ENCODE results near the gene ERCC3.
"Not testable (repeated sequence)": the region's sequence is repeated elsewhere in the genome, so short reads cannot be mapped to it uniquely, and the experiment has no call there.

The ERCC3 gene

GRCh38 chr2:127226520-127227263 lies 67.3 kb downstream of the ERCC3 start:
- DNase-seq (ENCODE audit: low read depth, low spot score) = peak; percentile 32

- no peak for DNase-seq (ENCODE audit: low read depth, low spot score)
Observed at GRCh38 chr2:127226132-127226519, 67.8 kb downstream of the ERCC3 start.

DNA sequence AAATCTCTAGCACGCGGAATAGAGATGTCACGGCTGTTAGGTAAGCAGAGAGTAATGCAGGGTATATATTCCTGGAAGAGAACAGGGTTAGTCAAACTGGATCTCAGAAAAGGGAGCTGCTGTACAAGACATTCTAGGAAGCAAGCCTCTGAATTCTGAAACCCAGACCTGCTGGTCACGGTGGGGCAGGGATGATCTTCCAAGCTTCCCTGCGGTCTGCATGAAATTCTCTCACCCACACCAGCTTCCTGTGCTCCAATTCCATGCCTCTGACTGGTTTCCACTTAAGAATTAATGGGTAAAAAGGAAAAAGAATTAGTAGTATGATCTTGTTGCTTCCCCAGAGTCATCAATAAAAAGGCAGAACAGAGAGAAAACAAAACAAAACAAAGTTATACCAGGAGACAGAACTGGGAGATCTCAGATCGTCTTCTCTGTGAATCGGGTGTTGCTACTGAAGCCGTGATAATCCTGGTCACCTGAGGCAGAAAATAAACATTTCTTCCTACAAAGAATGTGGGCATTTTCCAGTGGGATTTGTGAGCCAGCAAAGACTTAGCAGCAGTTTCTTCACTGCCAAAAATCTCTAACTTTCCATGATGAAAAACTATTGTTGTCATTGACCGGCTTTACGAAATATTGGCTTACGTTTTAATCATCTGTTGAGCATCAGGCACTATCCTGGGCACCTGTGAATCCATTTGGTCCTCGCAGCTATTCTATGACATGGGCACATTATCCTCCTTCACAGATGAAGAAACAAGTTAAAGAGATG lies 68.6 kb downstream of the ERCC3 start:
- no peak for DNase-seq (ENCODE audit: low read depth, low spot score)

- DNase-seq (ENCODE audit: low read depth, low spot score) = not testable (repeated sequence)
Observed at GRCh38 chr2:127224135-127224534, 69.8 kb downstream of the ERCC3 start.

- no peak for DNase-seq (ENCODE audit: low read depth, low spot score)
Observed at GRCh38 chr2:127220768-127221527, 73.0 kb downstream of the ERCC3 start.

- no peak for DNase-seq (ENCODE audit: low read depth, low spot score)
Observed at GRCh38 chr2:127220102-127220767, 73.7 kb downstream of the ERCC3 start, which contains the start of gene CYP27C1. Gene CYP27C1, minus strand, starts transcription at chr2:127220299. Its CDS starts 29 bp downstream, at chr2:127220270.

GRCh38 chr2:127219171-127220070 lies 74.5 kb downstream of the ERCC3 start:
- no peak for DNase-seq (ENCODE audit: low read depth, low spot score)

DNA sequence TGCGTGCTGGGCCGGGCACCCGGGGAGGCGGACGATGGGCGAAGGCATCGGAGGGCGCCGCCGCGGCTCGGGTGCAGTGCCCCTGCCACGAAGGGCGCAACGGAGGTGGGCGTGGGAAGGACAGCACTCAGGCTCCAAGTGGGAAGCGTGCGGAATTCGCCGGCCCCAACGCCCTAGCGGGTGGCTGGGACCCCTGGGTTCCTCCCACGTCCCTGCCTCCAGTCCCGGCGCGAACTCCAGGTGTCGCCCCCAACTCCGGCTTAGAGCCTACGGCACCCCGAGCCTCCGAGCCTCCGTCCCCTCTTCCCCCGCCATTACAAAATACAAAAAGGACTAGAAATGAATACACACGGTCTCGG lies 75.2 kb downstream of the ERCC3 start:
- no peak for DNase-seq (ENCODE audit: low read depth, low spot score)

DNA sequence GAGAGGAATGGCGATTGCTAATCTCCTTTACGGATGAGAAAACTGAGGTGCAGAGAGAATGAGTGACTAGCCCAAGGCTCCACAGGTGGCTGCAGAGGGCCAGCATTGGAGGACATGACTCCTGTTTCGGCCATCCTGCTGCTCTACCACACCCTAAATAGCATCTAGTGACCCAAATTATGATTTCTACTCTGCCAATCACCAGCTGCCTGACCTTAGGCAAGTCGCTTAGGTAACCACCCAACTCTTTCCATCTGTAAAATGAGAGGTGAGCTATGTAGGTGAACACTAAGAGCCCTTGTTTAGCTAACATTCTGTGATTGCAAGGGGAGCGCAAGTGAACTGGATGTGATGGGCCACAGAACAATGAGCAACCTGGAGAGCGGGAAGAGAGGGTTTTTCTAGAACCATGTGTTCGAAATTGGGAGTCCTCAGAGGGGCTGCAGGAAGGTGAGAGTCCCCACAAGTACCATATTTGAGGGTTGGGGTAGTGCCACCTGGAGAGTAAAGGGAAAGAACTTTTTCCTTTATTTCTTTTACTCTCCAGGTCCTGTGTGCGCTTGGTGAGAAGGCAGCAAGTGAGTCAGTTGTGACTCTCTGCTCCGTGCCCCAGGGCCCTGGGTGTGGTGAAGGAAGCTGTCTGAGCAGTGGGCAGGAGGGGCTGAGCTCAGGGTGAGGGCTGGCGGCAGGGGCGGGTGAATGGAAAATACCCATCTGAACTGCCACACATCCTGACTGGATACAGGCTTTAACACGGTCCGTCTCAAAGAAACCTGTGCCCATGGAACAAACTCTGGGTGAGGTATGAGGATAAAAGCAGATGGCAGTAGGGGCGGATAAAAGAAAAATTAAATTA lies 76.2 kb downstream of the ERCC3 start:
- no peak for DNase-seq (ENCODE audit: low read depth, low spot score)

DNA sequence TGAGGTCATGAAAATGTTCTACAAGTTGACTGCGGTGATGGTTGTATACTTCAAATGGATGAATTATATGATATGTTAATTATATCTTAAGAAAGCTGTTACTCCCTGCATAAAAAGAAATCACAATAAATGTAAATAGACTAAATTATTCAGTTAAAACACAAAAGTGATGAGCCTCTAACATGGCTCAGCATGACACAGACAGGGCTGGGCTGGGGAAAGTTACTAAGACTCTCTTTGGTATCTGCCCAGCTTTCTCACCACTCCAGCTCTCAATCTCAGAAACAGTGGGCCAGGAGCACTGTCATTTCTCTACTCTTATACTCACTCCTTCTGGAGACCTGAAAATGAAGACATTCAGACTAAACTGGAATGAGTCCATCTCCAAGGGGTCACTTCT lies 77.4 kb downstream of the ERCC3 start:
- no peak for DNase-seq (ENCODE audit: low read depth, low spot score)

DNA sequence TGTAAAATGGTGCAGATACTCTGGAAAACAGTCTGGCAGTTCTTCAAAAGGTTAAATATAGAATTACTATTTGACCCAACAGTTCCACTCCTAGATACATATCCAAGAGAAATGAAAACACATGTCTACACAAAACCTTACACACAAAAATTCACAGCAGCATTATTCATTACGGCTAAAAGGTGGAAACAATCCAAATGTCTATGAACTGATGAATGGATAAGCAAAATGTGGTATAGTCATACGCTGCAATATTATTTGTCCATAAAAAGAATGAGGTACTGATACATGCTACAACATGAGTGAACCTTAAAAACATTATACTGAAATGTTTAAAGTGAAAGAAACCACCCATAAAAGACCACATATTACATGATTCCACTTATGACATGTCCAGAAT lies 77.8 kb downstream of the ERCC3 start:
- no peak for DNase-seq (ENCODE audit: low read depth, low spot score)

DNA sequence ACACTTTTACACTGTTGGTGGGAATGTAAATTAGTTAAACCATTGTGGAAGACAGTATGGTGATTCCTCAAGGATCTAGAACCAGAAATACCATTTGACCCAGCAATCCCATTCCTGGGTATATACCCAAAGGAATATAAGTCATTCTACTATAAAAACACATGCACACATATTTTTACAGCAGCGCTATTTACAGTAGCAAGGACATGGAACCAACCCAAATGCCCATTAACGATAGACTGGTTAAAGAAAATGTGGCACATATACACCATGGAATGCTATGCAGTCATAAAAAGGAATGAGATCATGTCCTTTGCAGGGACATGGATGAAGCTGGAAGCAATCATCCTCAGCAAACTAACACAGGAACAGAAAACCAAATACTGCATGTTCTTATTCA lies 79.7 kb downstream of the ERCC3 start:
- not testable (repeated sequence) for DNase-seq (ENCODE audit: low read depth, low spot score)

DNA sequence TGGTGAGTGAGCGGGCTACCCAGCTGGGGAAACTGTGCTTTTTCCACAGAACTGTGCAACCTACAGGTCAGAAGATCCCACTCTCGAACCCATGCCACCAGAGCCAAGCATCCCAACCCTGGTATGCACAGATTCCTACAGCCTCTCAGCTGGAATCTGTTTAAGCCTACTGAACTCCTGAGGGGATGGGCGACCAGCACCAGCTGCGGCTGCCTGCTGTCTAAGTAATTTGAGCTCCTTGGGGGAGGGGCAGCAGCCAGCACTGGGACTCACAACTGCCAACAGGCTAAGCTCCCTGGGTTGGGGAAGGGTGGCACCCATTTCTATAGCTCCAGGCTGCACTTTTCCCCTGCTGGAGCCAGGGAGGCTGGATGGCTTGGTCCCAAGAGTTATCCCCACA lies 85.6 kb downstream of the ERCC3 start:
- no peak for DNase-seq (ENCODE audit: low read depth, low spot score)
